AG08395 (cell line): Measurements from ENCODE around the gene CCL5.

Experiments used
- DNase-seq: peaks from one replicate; pipeline ENCODE4 v3.0.0; 2012; ENCODE audit warnings: mixed read lengths, low spot score

Gene CCL5

DNA sequence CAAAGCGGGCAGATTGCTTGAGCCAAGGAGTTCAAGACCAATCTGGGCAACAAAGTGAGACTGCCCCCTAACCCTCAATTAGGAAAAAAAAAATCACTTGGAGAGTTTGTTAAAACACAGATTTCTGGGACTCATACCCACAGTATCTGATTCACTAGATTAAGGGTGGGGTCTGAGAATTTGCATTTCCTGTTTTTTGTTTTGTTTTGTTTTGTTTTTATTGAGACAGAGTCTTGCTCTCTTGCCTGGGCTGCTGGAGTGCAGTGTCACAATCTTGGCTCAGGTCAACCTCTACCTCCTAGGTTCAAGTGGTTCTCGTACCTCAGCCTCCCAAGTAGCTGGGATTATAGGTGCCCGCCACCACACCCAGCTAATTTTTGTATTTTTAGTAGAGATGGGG is 12.6 kb downstream of the CCL5 start:
- no peak for DNase-seq

DNA sequence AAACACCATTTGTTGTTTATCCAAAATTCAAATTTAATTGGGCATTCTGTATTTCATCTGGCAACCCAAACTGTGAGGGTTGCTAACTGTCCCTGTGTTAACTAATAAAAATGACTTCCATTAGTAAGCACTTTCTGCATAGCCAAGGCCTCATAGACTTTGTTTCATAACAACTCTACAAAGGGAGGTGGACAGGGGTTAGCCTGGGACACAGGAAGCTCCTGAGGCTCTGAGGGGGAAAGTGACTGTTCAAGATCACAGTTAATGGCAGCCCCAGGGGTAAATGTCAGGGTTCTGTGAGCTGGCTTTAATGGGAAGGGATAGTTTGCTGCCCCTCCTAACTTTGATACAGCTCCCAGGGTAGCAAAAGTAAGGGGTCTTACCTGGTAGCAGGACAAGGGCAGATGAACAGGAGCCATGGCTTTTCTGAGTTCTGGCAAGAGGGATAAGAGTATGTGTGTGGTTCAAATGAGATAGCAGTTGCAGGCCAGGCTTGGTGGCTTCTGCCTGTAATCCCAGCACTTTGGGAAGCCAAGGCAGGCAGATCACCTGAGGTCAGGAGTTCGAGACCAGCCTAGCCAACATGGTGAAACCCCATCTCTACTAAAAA is 13.7 kb downstream of the CCL5 start:
- no peak for DNase-seq

DNA sequence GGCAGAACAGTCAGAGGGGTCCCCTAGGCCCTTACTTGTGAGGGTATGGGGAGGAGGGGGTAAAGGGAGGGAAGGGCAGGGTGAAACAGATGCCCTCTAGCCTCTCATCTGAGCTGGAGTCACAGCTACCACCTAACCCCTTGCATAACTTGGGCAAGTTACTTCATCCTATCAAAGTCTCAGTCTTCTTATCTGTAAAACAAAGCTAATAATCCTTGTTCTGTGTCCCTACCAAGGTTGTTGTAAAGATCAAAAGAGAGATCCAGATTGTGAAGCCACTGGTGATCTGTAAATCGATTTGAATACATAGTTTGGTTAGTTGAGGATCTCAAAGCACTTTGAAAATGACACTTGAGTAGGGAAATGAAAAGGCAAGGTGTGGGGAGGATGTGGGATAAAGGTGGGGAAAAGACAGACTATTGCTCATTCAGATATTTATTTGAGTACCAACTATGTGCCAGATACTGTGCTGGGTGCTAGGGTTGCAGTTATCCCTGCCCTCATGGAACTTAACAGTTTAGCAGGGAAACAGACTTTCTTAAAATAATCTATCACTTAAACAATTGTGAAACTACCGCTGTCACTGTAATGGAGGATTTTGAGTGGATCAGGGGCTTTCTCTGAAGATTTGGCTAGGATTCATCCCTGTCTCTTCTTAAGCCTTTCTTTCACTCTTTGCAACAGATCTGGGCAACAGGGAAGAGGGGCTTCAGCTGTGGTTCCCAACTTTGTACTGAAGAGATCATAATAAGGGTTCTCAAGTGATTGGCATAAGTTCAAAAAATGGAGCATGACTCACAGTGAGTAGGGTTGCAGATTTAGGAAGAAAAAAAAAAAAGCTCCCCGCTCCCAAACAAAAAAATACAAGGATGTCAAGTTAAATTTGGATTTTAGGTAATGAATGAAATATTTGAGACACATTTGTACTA is 14.5 kb downstream of the CCL5 start:
- DNase-seq: peak; percentile 42

DNA sequence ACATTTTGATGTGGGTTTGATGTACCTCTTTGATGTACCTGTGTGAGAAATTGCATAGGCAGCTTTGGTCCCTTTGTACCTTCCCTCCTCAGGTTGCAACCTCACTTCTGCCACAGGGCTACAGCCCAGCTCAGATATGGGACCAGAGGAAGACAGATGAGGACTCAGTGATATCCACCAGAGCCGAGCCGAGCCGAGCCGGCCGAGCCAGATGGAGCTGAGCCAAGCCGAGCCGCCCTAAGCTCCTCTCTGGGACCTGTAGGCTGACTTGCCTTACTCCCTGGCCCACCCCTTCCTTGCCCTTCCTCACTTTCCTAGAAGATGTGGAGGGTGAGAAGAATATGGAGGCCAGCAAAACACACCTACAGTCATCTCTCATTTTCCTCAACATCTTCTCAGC is 15.3 kb downstream of the CCL5 start:
- no peak for DNase-seq

DNA sequence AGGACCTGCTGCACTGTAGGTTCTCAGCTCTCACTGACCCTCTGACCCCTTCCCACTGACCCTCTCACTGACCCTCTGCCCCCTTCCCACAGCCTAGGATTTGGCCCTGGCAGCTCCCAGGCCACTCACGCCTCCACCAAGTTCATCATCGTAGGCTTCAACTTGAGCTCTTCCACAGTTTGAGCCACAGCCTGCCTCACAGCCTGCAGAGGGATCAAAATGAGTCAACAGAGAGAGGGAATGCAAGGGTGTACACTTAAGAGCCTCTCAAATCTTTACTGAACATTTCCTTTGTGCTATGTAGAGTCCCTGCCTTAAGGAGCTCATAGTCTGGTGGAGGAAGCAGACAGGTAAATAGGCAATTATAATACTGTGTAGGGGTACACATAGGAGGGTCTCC is 23.6 kb downstream of the CCL5 start:
- no peak for DNase-seq

DNA sequence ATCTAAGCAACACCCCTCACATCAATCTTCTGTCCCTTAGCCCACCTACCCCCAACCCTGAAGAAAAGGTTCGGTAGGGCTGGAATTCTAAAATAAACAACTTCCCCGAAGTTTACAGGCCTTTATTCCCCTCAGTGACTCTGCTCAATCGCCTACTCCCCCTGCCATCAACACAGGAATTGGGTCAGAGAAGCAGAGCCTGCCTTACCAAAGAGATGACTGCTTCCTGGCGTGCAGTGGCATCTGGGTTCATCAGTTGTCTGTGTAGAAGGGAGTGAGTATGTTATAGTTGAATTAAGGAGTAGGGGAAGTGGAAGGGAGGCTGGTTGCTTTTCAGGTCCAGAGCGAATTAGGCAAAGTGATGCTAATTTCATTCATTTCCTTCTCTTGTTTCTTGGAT is 24.2 kb downstream of the CCL5 start:
- DNase-seq: no peak

DNA sequence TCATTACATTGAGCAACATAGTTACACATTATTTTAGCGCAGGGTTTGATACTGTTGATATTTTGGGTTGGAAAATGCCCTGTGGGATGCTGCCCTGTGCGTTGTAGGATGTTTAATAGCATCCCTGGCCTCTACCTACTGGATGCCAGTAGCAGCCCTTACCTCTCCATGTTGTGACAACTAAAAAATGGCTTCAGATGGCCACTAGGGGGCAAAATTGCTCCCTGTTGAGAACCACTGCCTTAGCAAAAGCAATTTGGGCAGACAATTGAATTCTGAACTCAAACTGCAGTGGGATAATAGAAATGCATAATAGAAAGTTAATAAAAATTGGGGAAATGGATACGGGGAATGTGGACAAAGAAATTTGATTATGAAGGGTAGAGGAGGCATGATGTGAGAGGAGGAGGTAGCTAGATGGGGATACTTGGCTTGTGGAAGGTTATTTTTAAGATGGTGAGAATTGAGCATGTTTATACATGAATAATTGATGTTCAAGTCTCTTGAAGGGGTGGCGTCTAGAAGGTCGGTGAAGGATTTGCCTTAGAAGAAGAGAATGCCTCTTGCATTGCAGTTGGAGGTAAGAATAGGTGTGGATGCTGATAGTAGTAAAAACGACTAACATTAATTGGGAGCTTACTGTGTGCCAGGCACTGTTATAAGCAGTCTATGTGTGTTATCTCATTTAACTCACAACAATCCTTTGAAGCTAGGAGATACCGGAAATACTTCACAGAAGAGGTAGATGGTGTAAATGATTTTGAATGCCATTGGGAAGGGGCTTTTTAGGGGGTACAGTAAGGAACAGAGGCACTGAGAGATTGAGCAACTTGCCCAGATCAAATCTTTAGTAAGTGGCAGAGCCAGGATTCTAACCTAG is 30.5 kb downstream of the CCL5 start:
- peak; percentile 62 for DNase-seq

DNA sequence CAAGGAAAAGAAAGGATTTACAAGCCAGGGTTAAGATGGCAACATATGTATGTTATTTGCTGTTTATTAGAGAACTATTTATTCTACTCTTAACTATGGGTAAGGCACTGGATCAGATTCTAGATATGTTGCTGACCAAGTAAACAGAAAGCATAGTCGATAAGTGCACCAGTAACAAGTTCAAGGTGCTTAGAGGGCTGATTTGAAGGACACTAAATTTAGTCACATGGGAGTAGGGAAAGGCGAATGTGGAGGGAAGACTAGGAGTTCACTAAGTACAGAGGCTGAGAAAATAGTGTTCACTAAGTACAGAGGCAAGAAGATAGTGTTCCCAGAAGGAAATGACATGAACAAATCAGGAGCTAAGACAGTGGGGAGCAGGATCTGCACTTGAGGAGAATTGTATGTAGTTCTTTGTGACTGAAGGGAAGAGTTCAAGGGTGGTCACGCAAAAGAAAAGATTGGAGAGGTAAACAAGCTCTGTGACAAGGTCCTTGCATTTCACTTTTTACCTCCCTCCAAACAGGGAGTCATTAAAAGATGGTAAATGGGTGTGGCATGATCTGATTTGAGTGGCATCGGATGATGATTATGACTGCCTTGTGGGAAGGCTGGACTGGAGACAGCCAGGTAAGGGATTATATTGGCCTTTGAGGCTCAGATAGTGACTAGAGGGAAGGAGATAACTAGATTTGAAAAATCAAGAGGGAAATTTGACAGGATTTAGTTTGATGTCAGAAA is 32.4 kb downstream of the CCL5 start:
- DNase-seq: no peak

DNA sequence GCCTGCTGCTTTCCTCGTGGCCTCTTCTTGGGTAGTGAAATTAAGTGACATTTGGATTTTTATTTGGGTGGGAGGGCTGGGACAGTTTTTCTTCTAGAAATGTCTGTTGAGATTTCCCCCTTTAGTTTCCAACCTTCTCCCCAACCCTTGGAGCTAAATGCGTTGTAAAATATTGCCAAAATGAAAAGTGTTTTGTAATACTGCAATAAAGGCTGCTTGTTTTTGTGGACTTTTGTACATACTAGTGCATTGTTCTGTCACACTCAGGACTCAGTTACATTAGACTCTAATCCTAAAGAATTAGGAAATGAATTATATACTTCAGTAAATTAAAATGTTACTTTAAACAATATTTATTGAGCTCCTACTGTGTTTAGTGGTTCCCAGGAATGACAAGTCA is 33.2 kb downstream of the CCL5 start:
- no peak for DNase-seq

DNA sequence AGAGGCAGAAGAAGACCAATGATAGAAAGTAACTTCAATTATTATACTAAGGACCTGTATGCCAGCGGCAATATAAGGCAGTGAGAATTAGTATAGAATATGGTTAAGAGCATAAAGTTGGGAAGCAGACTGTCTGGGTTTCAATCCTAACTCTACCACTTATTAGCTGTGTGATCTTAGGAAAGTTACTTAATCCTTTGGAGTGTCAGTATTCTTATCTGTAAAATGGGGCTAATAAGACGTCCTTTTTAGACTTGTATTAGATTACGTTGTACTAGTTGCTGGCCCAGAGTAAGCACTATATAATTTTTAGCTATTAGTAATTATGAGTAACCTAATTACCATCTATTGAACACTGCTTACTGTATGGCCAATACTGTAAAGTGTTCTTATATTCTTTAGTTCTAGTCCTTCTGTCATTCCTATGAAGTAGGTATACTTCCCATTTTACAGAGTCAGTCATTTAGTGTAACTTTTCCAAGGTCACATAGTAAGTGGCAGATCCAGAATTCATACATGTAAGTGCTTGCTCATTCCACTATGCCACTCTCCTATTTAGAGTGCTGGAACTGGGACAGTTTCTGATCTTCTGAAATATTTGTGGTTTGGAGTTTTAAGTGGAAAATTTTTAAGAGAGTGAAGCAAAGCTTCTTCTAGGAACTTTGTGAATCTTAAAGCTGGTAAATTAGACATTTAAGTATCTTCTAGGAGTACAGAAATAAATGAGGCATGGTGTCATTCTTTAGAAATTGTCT is 33.9 kb downstream of the CCL5 start:
- peak; percentile 52 for DNase-seq

DNA sequence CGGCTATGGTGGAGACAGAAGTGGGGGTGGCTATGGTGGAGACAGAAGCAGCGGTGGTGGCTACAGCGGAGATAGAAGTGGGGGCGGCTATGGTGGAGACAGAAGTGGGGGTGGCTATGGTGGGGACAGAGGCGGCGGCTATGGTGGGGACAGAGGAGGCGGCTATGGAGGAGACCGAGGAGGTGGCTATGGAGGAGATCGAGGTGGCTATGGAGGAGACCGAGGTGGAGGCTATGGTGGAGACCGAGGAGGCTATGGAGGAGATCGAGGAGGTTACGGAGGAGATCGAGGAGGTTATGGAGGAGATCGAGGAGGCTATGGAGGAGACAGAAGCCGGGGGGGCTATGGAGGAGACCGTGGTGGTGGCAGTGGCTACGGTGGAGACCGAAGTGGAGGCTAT is 35.6 kb downstream of the CCL5 start:
- DNase-seq: no peak

DNA sequence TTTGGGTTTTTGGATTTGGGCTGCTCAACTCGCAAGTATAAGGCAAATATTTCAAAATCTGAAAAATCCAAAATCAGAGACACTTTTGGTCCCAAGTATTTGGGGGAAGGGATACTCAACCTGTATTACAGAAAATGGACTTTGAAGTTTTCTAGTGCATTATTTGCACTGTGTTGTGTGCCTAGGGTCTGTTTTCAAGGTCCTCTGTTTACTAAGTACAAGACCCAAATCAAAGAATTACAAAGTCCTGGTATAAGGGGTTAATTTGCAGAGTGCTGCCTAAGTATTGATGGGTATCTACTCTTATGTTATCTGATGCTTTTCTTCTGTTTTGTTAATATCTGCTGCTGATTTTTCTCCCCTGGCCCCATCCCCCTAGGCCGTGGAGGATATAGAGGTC is 36.5 kb downstream of the CCL5 start:
- no peak for DNase-seq

DNA sequence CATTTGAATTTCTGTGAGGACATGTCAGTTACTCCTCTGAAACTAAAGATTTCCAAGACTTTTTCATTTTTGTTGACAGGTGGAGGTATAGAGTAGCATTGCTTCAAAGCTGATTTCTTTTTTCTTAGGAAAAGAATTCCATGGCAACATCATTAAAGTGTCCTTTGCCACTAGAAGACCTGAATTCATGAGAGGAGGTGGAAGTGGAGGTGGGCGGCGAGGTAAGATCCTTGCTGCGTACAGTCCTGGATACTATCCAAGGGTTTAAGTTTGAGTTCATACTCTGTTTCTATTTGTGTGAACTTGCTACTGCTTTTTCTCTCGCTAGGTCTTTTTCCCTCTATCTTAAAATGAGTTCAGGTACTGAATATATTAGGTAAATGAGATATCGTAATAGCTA is 37.9 kb downstream of the CCL5 start:
- DNase-seq: no peak

DNA sequence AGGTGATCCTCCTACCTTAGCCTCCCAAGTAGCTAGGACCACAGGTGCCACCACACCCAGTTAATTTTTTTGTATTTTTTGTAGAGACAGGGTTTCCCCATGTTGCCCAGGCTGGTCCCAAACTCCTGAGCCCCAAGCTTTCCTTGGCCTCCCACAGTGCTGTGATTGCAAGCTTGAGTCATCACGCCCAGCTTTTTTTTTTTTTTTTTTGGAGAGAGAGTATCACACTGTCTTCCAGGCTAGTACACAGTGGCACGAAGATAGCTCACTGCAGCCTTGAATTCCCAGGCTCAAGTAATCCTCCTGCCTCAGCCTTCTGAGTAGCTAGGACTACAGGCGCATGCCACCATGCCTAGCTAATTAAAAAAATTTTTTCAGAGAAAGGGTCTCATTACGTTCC is 38.7 kb downstream of the CCL5 start:
- peak; percentile 19 for DNase-seq

DNA sequence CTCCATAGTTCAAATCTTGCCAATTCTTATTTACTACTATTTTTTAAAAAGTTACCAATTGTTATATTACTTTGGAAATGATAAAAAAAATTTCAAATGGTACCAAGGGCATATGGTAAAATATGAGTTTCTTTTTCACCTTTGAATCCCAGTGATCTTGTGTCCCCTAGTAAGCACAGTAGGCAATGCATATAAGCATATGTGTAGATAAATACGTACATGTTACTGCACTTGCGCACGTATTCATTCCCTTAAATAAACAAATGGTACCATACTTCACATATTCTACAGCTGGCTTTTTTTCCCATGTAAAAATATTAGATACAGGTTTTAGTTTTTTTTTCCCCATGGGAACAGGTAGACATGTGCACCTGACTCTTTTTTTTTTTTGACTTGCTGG is 39.1 kb downstream of the CCL5 start:
- no peak for DNase-seq

DNA sequence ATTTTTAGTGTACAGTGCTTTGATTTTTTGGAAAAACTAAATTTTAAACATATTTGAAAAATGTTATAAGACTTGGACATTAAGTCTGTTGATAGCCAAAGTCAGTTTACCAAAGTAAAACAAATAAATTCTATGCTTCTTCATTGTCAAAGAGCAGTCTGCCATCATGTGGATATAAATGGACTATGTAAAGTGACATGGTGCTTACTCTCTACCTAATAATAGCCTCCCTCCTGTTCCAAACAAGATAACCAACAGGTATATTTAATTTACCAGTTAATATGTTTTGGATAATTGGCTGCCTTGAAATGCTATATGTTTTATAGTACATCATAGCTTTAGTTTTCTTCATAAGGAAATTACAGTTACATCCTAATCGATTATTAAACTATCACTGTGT is 55.0 kb downstream of the CCL5 start:
- DNase-seq: no peak
